Measurements from ENCODE around the gene SLC16A4. TPM values are rescaled to one million over a fixed set of nuclear protein-coding genes. Genes with fewer than 3 reads are reported as not detected.

Gene SLC16A4
- polyA plus RNA-seq, 1 of the 3 experiments (the other 2 are of a cell fraction), result 3.0 TPM

DNA sequence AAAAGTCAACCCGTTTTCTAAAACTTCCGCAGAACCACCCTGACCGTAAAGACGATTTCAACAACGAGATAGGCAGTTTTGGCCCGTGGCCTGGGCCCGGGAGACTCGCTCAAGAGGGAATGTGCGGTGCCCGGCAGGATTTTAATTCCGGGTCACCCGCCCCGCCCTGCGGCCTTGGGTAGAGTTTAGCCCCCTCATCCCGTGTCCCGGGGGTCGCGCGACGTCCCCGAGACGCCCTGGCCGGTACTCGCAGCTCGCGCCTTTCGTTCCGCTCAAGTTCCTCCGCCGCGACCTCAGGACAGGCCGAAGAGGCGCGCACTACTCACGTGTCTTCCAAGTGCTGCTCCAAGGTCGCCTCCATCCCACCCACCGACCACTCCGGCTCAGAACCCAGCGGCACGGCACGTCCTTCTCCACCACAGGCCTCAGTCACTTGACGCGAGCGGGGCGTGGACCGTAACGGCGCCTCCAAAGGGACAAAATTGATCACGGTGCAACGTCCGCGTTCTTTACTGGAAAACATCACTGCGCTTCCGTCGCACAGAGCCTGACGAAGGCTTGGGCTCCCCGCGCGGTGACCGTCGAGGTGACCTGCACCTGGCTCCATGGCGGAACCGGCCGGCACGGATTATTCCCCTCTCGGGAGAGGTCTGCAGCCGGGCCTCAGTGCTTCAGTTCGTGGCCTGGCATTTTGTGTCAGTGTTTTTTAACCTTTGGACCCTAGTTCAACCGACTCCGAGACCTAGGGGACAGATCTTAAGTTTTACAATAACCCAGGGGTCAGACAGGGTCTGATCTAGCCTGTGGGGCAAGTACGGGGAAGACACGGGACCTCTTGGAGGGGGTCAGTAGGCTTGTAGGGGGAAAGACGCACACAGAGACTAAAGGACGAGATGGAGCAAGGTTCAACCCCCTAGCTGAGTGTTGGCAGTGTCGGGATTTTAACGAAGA lies 16.7 kb upstream of the SLC16A4 start, which contains the start of gene LAMTOR5:
Gene LAMTOR5, minus strand, starts transcription at position 435 of the 951 bp plus-strand sequence. Its CDS starts 74 bp downstream, at position 361.
- POLR2A ChIA-PET, result interaction anchor here (1.0 to 1.4 kb wide), 3 partner anchors 52 to 89 kb away, joined by 3 read pairs; partner anchors contain the start of gene RBM15
- CTCF ChIA-PET, result interaction anchor here (1.1 to 10.9 kb wide), 9 partner anchors 30 to 205 kb away, joined by 3 to 250 read pairs (median 8); partner anchors contain the start of genes KCNC4 and RBM15
- H3K36me3 ChIP-seq (replicated peaks in 1 of 2; ENCODE audit: control insufficient read depth in 1 of 2, insufficient read depth in 2 of 2, low read length in 1 of 2), result peaks cover 24 to 35% of the 10 kb centered on the region in 2 experiments
- no peaks in the 10 kb centered on the region for H3K27me3 ChIP-seq (ENCODE audit: insufficient read depth)
- peak within 1 kb of the TSS; percentile 97 for H2AFZ ChIP-seq (ENCODE audit: low read depth)
- peak within 1 kb of the TSS; percentile 62 to 80 for H3K27ac ChIP-seq (ENCODE audit: low read depth in 2 of 2, low read length in 1 of 2)
- WGBS (ENCODE audit: low lambda C conversion rate), result 3% methylated on average over 28 of the region's 76 CpGs
- no peaks in the 10 kb centered on the region for H3K9me3 ChIP-seq
- peak; percentile 87 for DNase-seq
- H3K4me3 ChIP-seq (ENCODE audit: low read depth in 2 of 2, low read length in 1 of 2), result peak within 1 kb of the TSS; percentile 75 to 99
- H3K4me2 ChIP-seq, result peak within 1 kb of the TSS; percentile 90
- H3K9me2 ChIP-seq, result no peaks in the 10 kb centered on the region
- peak within 1 kb of the TSS; percentile 93 for H3K9ac ChIP-seq
- H3F3A ChIP-seq (replicated peaks; ENCODE audit: insufficient read depth), result peaks cover 4% of the 10 kb centered on the region
- H4K20me1 ChIP-seq (ENCODE audit: insufficient read depth), result no peaks in the 10 kb centered on the region
- H3K4me1 ChIP-seq (ENCODE audit: control insufficient read depth in 1 of 2, insufficient read depth in 2 of 2, low read depth in 1 of 2, low read length in 1 of 2), result peaks cover 6 to 15% of the 10 kb centered on the region in 2 experiments; a peak in 3 of 4 replicates
- peaks cover 35% of the 10 kb centered on the region for H3K79me2 ChIP-seq (ENCODE audit: insufficient read depth)
- TF ChIP-seq SMC3 (IDR thresholded peaks at IDR 0.05; ENCODE audit: low read depth, low read length), result peak; percentile 16; the same call in 1 of the 2 replicates
- no peak for TF ChIP-seq EZH2phosphoT487 (IDR thresholded peaks at IDR 0.05; ENCODE audit: borderline replicate concordance, low read depth)
- peak; percentile 95; the same call in 1 of the 2 replicates for TF ChIP-seq POLR2AphosphoS5 (IDR thresholded peaks at IDR 0.05; ENCODE audit: low read depth, low read length)
- TF ChIP-seq EP300 (IDR thresholded peaks at IDR 0.05; ENCODE audit: borderline replicate concordance in 1 of 2, low read depth in 1 of 2, low read length in 1 of 2), result 0 out of 4 replicates have a peak, but pooled peaks of 1 of the 2 experiments have one; percentile 31
- TF ChIP-seq, protein P1, sequence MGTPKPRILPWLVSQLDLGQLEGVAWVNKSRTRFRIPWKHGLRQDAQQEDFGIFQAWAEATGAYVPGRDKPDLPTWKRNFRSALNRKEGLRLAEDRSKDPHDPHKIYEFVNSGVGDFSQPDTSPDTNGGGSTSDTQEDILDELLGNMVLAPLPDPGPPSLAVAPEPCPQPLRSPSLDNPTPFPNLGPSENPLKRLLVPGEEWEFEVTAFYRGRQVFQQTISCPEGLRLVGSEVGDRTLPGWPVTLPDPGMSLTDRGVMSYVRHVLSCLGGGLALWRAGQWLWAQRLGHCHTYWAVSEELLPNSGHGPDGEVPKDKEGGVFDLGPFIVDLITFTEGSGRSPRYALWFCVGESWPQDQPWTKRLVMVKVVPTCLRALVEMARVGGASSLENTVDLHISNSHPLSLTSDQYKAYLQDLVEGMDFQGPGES (IDR thresholded peaks at IDR 0.05; ENCODE audit: low read depth, low read length), result no peak
- peak; percentile 9; the same call in 1 of the 2 replicates for TF ChIP-seq RAD21 (IDR thresholded peaks at IDR 0.05; ENCODE audit: low read length)
- TF ChIP-seq RFX5 (IDR thresholded peaks at IDR 0.05; ENCODE audit: low read length), result no peak; the same call in 1 of the 2 replicates
- TF ChIP-seq, protein P2, sequence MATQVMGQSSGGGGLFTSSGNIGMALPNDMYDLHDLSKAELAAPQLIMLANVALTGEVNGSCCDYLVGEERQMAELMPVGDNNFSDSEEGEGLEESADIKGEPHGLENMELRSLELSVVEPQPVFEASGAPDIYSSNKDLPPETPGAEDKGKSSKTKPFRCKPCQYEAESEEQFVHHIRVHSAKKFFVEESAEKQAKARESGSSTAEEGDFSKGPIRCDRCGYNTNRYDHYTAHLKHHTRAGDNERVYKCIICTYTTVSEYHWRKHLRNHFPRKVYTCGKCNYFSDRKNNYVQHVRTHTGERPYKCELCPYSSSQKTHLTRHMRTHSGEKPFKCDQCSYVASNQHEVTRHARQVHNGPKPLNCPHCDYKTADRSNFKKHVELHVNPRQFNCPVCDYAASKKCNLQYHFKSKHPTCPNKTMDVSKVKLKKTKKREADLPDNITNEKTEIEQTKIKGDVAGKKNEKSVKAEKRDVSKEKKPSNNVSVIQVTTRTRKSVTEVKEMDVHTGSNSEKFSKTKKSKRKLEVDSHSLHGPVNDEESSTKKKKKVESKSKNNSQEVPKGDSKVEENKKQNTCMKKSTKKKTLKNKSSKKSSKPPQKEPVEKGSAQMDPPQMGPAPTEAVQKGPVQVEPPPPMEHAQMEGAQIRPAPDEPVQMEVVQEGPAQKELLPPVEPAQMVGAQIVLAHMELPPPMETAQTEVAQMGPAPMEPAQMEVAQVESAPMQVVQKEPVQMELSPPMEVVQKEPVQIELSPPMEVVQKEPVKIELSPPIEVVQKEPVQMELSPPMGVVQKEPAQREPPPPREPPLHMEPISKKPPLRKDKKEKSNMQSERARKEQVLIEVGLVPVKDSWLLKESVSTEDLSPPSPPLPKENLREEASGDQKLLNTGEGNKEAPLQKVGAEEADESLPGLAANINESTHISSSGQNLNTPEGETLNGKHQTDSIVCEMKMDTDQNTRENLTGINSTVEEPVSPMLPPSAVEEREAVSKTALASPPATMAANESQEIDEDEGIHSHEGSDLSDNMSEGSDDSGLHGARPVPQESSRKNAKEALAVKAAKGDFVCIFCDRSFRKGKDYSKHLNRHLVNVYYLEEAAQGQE (IDR thresholded peaks at IDR 0.05; ENCODE audit: low read depth, low read length), result no peak
- no peak for TF ChIP-seq RCOR1 (IDR thresholded peaks at IDR 0.05; ENCODE audit: low read length)
- TF ChIP-seq SIN3A (IDR thresholded peaks at IDR 0.05; ENCODE audit: borderline replicate concordance, low read depth, low read length), result peak; percentile 87; the same call in 1 of the 2 replicates
- TF ChIP-seq YY1 (IDR thresholded peaks at IDR 0.05; ENCODE audit: low read depth), result peak; percentile 61; the same call in 1 of the 2 replicates
- TF ChIP-seq CHD2 (IDR thresholded peaks at IDR 0.05; ENCODE audit: low read length, partially characterized antibody), result peak; percentile 80
- TF ChIP-seq, protein P3, sequence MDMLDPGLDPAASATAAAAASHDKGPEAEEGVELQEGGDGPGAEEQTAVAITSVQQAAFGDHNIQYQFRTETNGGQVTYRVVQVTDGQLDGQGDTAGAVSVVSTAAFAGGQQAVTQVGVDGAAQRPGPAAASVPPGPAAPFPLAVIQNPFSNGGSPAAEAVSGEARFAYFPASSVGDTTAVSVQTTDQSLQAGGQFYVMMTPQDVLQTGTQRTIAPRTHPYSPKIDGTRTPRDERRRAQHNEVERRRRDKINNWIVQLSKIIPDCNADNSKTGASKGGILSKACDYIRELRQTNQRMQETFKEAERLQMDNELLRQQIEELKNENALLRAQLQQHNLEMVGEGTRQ (IDR thresholded peaks at IDR 0.05; ENCODE audit: borderline replicate concordance, low read depth, low read length), result no peak
- no peak for TF ChIP-seq MEF2A (IDR thresholded peaks at IDR 0.05; ENCODE audit: borderline replicate concordance, low read depth)
- TF ChIP-seq TEAD4 (IDR thresholded peaks at IDR 0.05; ENCODE audit: borderline replicate concordance, insufficient read depth), result no peak
- peak; percentile 18; the same call in 1 of the 2 replicates for TF ChIP-seq TCF12 (IDR thresholded peaks at IDR 0.05)
- TF ChIP-seq MXI1 (IDR thresholded peaks at IDR 0.05; ENCODE audit: low read depth, low read length), result peak; percentile 96
- no peak for TF ChIP-seq NFIC (IDR thresholded peaks at IDR 0.05; ENCODE audit: borderline replicate concordance)
- no peak for TF ChIP-seq FOXM1 (IDR thresholded peaks at IDR 0.05; ENCODE audit: low read depth)
- TF ChIP-seq, protein P4, sequence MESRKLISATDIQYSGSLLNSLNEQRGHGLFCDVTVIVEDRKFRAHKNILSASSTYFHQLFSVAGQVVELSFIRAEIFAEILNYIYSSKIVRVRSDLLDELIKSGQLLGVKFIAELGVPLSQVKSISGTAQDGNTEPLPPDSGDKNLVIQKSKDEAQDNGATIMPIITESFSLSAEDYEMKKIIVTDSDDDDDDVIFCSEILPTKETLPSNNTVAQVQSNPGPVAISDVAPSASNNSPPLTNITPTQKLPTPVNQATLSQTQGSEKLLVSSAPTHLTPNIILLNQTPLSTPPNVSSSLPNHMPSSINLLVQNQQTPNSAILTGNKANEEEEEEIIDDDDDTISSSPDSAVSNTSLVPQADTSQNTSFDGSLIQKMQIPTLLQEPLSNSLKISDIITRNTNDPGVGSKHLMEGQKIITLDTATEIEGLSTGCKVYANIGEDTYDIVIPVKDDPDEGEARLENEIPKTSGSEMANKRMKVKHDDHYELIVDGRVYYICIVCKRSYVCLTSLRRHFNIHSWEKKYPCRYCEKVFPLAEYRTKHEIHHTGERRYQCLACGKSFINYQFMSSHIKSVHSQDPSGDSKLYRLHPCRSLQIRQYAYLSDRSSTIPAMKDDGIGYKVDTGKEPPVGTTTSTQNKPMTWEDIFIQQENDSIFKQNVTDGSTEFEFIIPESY (IDR thresholded peaks at IDR 0.05; ENCODE audit: borderline replicate concordance, low read depth), result peak; percentile 73; the same call in 1 of the 2 replicates
- TF ChIP-seq, protein P5, sequence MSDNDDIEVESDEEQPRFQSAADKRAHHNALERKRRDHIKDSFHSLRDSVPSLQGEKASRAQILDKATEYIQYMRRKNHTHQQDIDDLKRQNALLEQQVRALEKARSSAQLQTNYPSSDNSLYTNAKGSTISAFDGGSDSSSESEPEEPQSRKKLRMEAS (IDR thresholded peaks at IDR 0.05; ENCODE audit: low read depth), result peak; percentile 95
- peak; percentile 87 for TF ChIP-seq TAF1 (IDR thresholded peaks at IDR 0.05; ENCODE audit: borderline replicate concordance, low read depth, low read length)
- peak; percentile 86 for TF ChIP-seq GABPA (IDR thresholded peaks at IDR 0.05; ENCODE audit: low read depth)

Data from SK-N-SH (cell line).